Spleen (tissue), 7 donors: ENCODE measurements around the gene TSPAN17.
A peak's percentile ranks its signal among the peaks of the same experiment; 100 is the strongest.

Experiments used
- POLR2AphosphoS5 ChIP-seq, 3 donors: sonication (generic); formaldehyde crosslinking; IDR thresholded peaks; one replicate each; pipeline ENCODE4 v1.5.1; 2017; ENCODE audit warnings: antibody characterized with exemption in 3 of 3
- TF ChIP-seq, protein P1 (sequence below), 11 experiments: fragments of 200-600 bp in 7 of 11; fragments of 450-650 bp in 4 of 11; sonication (generic) in 4 of 11; IDR thresholded peaks in 8 of 11; conservative IDR thresholded peaks in 3 of 11; 1 replicate in 7 of 11; 2 replicates in 4 of 11; pipeline versions ENCODE4 v1.4.0 to v1.8.0; 2016 to 2021; ENCODE audit warnings: antibody characterized with exemption in 11 of 11, inconsistent platforms in 4 of 11, mild to moderate bottlenecking in 1 of 11
- donor health status: DM: no; HTN: no; CAD: no; lungs with moderate emphysema.
- donor health status: DM: no; HTN: no; CAD: no.
- donor health status: DM: no; HTN: no; CAD: no.

DNA sequence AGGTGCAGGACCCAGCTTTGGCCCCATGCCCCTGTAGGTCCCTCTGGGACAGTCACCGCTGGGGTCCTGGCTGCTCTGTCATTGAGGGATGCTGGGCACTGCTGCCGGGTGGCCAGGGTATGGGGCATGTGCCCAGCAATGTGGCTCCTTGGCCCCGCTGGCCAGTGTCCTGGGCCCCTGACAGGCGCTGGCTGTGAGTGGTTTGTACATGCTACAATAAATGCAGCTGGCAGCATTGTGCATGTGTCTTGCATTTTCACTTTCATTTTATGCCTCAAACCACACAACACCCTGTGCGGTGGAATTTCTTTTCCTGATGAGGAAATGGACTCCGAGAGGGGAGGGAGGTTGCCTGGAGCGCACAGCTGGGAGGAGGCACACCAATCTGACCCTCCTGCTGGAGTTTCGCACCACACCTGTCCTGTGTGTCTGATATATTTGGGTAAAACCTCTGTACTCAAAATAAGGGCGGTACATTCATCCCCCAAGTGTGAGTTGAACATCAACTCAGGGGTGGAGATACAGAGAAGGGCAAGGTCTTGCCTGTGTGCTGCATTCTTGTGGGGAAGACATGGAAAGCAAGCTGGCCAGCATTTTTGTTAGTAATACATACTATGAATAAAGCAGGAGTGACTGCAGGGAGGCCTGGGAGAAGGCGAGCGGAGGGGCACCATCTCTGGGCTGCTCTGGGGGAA lies 11.7 kb downstream of the TSPAN17 start:
- TF ChIP-seq, protein P1, sequence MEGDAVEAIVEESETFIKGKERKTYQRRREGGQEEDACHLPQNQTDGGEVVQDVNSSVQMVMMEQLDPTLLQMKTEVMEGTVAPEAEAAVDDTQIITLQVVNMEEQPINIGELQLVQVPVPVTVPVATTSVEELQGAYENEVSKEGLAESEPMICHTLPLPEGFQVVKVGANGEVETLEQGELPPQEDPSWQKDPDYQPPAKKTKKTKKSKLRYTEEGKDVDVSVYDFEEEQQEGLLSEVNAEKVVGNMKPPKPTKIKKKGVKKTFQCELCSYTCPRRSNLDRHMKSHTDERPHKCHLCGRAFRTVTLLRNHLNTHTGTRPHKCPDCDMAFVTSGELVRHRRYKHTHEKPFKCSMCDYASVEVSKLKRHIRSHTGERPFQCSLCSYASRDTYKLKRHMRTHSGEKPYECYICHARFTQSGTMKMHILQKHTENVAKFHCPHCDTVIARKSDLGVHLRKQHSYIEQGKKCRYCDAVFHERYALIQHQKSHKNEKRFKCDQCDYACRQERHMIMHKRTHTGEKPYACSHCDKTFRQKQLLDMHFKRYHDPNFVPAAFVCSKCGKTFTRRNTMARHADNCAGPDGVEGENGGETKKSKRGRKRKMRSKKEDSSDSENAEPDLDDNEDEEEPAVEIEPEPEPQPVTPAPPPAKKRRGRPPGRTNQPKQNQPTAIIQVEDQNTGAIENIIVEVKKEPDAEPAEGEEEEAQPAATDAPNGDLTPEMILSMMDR (IDR thresholded peaks at IDR 0.05 in 8 of 11, conservative IDR thresholded peaks at IDR 0.05 in 3 of 11): peak in 1 of 11 experiments; percentile 6
- peak; percentile 23 to 32 (median 27) for TF ChIP-seq POLR2AphosphoS5 (IDR thresholded peaks at IDR 0.05)
